Measurements from ENCODE around the gene OXSM. TPM values are rescaled to one million over a fixed set of nuclear protein-coding genes. Genes with fewer than 3 reads are reported as not detected.

The OXSM gene
- total RNA-seq, 6 experiments from 2014 or later: 12.5 to 16.8 (median 15.6) TPM

GRCh38 chr3:25780618-25781017, 9.3 kb upstream of the OXSM start:
- TF ChIP-seq POLR2A (IDR thresholded peaks at IDR 0.05) (no peak), CTCF (IDR thresholded peaks at IDR 0.05) (no peak)
- no peaks in the 10 kb centered on the region for H3K27me3 ChIP-seq
- H3K9me3 ChIP-seq: no peaks in the 10 kb centered on the region
- H3K36me3 ChIP-seq: peaks cover 0 to 19% (median 5%) of the 10 kb centered on the region in 4 donors
- WGBS (ENCODE audit: insufficient coverage, low coverage, low lambda C conversion rate, missing lambda C conversion rate): 91% methylated on average over 6 of the region's 6 CpGs
- DNase-seq (no peak), ATAC-seq (no peak)
- H3K27ac ChIP-seq: no peak overlapping the region
- no peak overlapping the region for H3K4me3 ChIP-seq
- intact Hi-C loops (cut with DNase I): no loop called here
- H3K4me1 ChIP-seq: peaks cover 0 to 14% (median 5%) of the 10 kb centered on the region in 4 donors

GRCh38 chr3:25781145-25781757, 8.6 kb upstream of the OXSM start:
- 87% methylated on average over 11 of the region's 11 CpGs for WGBS (ENCODE audit: insufficient coverage, low coverage, low lambda C conversion rate, missing lambda C conversion rate)
- no peak for TF ChIP-seq POLR2A (IDR thresholded peaks at IDR 0.05)
- intact Hi-C loops (cut with DNase I): no loop called here

GRCh38 chr3:25781758-25782594, 7.9 kb upstream of the OXSM start:
- H3K4me1 ChIP-seq: peaks cover 0 to 14% (median 5%) of the 10 kb centered on the region in 4 donors
- intact Hi-C loops (cut with DNase I): no loop called here
- TF ChIP-seq CTCF (IDR thresholded peaks at IDR 0.05) (no peak), POLR2A (IDR thresholded peaks at IDR 0.05) (no peak)
- ATAC-seq (no peak), DNase-seq (no peak)
- peak overlapping the region in 1 of 3 donors; percentile 95 for H3K27ac ChIP-seq
- H3K36me3 ChIP-seq: peaks cover 0 to 7% (median 3%) of the 10 kb centered on the region in 4 donors
- WGBS (ENCODE audit: insufficient coverage, low coverage, low lambda C conversion rate, missing lambda C conversion rate): 52% methylated on average over 3 of the region's 3 CpGs
- peak overlapping the region; percentile 77 to 91 (median 85) for H3K4me3 ChIP-seq
- H3K9me3 ChIP-seq: no peaks in the 10 kb centered on the region
- H3K27me3 ChIP-seq: no peaks in the 10 kb centered on the region

More at GRCh38 chr3:25781145-25781757, 8.6 kb upstream of the OXSM start:
- no peak overlapping the region for H3K27ac ChIP-seq
- peaks cover 0 to 14% (median 3%) of the 10 kb centered on the region in 4 donors for H3K36me3 ChIP-seq
- no peak overlapping the region for H3K4me3 ChIP-seq
- H3K4me1 ChIP-seq: peaks cover 0 to 14% (median 5%) of the 10 kb centered on the region in 4 donors
- H3K27me3 ChIP-seq: no peaks in the 10 kb centered on the region
- no peak for DNase-seq
- ATAC-seq: no peak
- H3K9me3 ChIP-seq: no peaks in the 10 kb centered on the region

- no peak for ATAC-seq
- WGBS (ENCODE audit: insufficient coverage, low coverage, low lambda C conversion rate, missing lambda C conversion rate): 0% methylated on average over 4 of the region's 14 CpGs
- TF ChIP-seq POLR2A (IDR thresholded peaks at IDR 0.05) (no peak), CTCF (IDR thresholded peaks at IDR 0.05) (no peak)
- Histone ChIP-seq H3K4me3 (peak overlapping the region; percentile 77 to 91 (median 85)), H3K9me3 (no peaks in the 10 kb centered on the region), H3K36me3 (peaks cover 0 to 4% (median 1%) of the 10 kb centered on the region in 4 donors), H3K4me1 (peaks cover 0 to 14% (median 5%) of the 10 kb centered on the region in 4 donors), H3K27ac (peak overlapping the region; percentile 82 to 95 (median 90)), H3K27me3 (no peaks in the 10 kb centered on the region)
- DNase-seq: no peak
- intact Hi-C loops (cut with DNase I): no loop called here
These were observed 7.3 kb upstream of the OXSM start for GRCh38 chr3:25782636-25782937.

Data from right lobe of liver (tissue), 6 donors.